Measurements from ENCODE around the gene WBP1L. TPM values are rescaled to one million over a fixed set of nuclear protein-coding genes. Genes with fewer than 3 reads are reported as not detected.

The WBP1L gene
- total and polyA plus RNA-seq, 2 of the 13 experiments (the other 11 are each of a cell fraction or from before 2014, with no cell fraction given) = 8.3 to 12.3 TPM

- no TSS peak for BruUV-seq (replicated peaks)
- in situ Hi-C loops (cut with HindIII; ENCODE audit: extremely low pct_ligation_motif_present, low pct_unique_long_range_greater_than_20kb) = no loop called here
- Histone ChIP-seq H4K20me1 (ENCODE audit: insufficient read depth, low read length) (no peaks in the 10 kb centered on the region), H3K9me3 (ENCODE audit: low read length) (no peaks in the 10 kb centered on the region), H3K4me2 (ENCODE audit: low read depth, low read length) (no peak overlapping the region), H3K4me1 (ENCODE audit: insufficient read depth, low read length) (peaks cover 24% of the 10 kb centered on the region), H3K9ac (ENCODE audit: insufficient read depth, low read depth, low read length) (no peak overlapping the region), H3K27me3 (ENCODE audit: control insufficient read depth in 1 of 2, insufficient read depth in 2 of 2, low read length in 2 of 2) (no peaks in the 10 kb centered on the region), H3K27ac (ENCODE audit: extremely low read length, insufficient read depth, low read length) (no peak overlapping the region), H3K4me3 (replicated peaks in 1 of 3; ENCODE audit: insufficient read depth in 1 of 3, low read depth in 2 of 3, low read length in 3 of 3) (no peak overlapping the region), H3K36me3 (replicated peaks in 1 of 2; ENCODE audit: control insufficient read depth in 1 of 2, insufficient read depth in 2 of 2, low read length in 2 of 2) (no peaks in the 10 kb centered on the region), H3K79me2 (ENCODE audit: insufficient read depth, low read length) (no peaks in the 10 kb centered on the region), H2AFZ (ENCODE audit: low read length) (no peak overlapping the region)
- ChIA-PET POLR2A (no interaction called here), CTCF (ENCODE audit: low intra/inter-chr PET ratio, low total read pairs) (no interaction called here)
- TF ChIP-seq HNRNPK (IDR thresholded peaks at IDR 0.05; ENCODE audit: low read depth, low read length, poor library complexity, severe bottlenecking) (no peak), HES4 (CRISPR knock-in tag; IDR thresholded peaks at IDR 0.05; ENCODE audit: borderline replicate concordance) (no peak), ISL2 (CRISPR knock-in tag; IDR thresholded peaks at IDR 0.05) (no peak), DNMT3B (CRISPR knock-in tag; conservative IDR thresholded peaks at IDR 0.05) (no peak), ZSCAN5A (CRISPR knock-in tag; IDR thresholded peaks at IDR 0.05; ENCODE audit: borderline replicate concordance) (no peak), ZHX1 (CRISPR knock-in tag; IDR thresholded peaks at IDR 0.05; ENCODE audit: low read depth) (no peak), ZNF660 (CRISPR knock-in tag; IDR thresholded peaks at IDR 0.05; ENCODE audit: borderline replicate concordance, low read depth) (no peak), SIN3A (IDR thresholded peaks at IDR 0.05; ENCODE audit: borderline replicate concordance, low read depth, low read length) (no peak), TSC22D2 (CRISPR knock-in tag; IDR thresholded peaks at IDR 0.05; ENCODE audit: borderline replicate concordance) (no peak), ZKSCAN8 (CRISPR knock-in tag; IDR thresholded peaks at IDR 0.05; ENCODE audit: borderline replicate concordance) (no peak), ZNF569 (CRISPR knock-in tag; IDR thresholded peaks at IDR 0.05; ENCODE audit: borderline replicate concordance) (no peak)
- TF ChIP-seq, protein P1, sequence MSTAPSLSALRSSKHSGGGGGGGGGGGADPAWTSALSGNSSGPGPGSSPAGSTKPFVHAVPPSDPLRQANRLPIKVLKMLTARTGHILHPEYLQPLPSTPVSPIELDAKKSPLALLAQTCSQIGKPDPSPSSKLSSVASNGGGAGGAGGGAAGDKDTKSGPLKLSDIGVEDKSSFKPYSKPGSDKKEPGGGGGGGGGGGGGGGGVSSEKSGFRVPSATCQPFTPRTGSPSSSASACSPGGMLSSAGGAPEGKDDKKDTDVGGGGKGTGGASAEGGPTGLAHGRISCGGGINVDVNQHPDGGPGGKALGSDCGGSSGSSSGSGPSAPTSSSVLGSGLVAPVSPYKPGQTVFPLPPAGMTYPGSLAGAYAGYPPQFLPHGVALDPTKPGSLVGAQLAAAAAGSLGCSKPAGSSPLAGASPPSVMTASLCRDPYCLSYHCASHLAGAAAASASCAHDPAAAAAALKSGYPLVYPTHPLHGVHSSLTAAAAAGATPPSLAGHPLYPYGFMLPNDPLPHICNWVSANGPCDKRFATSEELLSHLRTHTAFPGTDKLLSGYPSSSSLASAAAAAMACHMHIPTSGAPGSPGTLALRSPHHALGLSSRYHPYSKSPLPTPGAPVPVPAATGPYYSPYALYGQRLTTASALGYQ (CRISPR knock-in tag; IDR thresholded peaks at IDR 0.05) = no peak
- TF ChIP-seq, protein P2, sequence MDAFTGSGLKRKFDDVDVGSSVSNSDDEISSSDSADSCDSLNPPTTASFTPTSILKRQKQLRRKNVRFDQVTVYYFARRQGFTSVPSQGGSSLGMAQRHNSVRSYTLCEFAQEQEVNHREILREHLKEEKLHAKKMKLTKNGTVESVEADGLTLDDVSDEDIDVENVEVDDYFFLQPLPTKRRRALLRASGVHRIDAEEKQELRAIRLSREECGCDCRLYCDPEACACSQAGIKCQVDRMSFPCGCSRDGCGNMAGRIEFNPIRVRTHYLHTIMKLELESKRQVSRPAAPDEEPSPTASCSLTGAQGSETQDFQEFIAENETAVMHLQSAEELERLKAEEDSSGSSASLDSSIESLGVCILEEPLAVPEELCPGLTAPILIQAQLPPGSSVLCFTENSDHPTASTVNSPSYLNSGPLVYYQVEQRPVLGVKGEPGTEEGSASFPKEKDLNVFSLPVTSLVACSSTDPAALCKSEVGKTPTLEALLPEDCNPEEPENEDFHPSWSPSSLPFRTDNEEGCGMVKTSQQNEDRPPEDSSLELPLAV (CRISPR knock-in tag; conservative IDR thresholded peaks at IDR 0.05; ENCODE audit: low read depth) = no peak
- 98% methylated on average over 2 of the region's 2 CpGs for WGBS (ENCODE audit: low lambda C conversion rate)
- intact Hi-C loops (cut with micrococcal nuclease; ENCODE audit: unreplicated experiment) = no loop called here
- no peak for ATAC-seq
- no peak for DNase-seq (ENCODE audit: low spot score)
- FAIRE-seq = no peak
Measured at GRCh38 chr10:102785818-102786217, 42.1 kb downstream of the WBP1L start.
